NT2/D1 (cell line): Measurements from ENCODE around the gene NMT2.

ENCODE experiments used
- DNase-seq: peaks from one replicate; pipeline ENCODE4 v3.0.0-alpha.2; 2011; ENCODE audit warnings: low read depth, low spot score
- H3K27me3 ChIP-seq: 2 replicates; pipeline ENCODE4 v1.6.0; 2011; ENCODE audit warnings: mild to moderate bottlenecking; ENCODE audit not compliant: insufficient read length, insufficient read depth
- H3K36me3 ChIP-seq: 2 replicates; pipeline ENCODE4 v1.6.1; 2011; ENCODE audit warnings: mild to moderate bottlenecking, low read length, mixed read lengths; ENCODE audit not compliant: insufficient read depth, insufficient read length
- H3K4me1 ChIP-seq: 2 replicates; pipeline ENCODE4 v1.5.1; 2011; ENCODE audit not compliant: insufficient read depth, insufficient read length
- H3K4me3 ChIP-seq: 2 replicates; pipeline ENCODE4 v1.5.1; 2011; ENCODE audit warnings: low read depth; ENCODE audit not compliant: insufficient read length
- H3K9ac ChIP-seq: 2 replicates; pipeline ENCODE4 v1.6.0; 2011; ENCODE audit warnings: low read depth; ENCODE audit not compliant: insufficient read length
- H3K9me3 ChIP-seq: 2 replicates; pipeline ENCODE4 v1.5.1; 2011; ENCODE audit warnings: mild to moderate bottlenecking, low read length; ENCODE audit not compliant: insufficient read depth
- SUZ12 ChIP-seq: IDR thresholded peaks from 2 replicates; pipeline ENCODE4 v1.6.1; 2011; ENCODE audit not compliant: insufficient read length, insufficient read depth; ENCODE audit errors: extremely low read depth
- YY1 ChIP-seq: IDR thresholded peaks from 2 replicates; pipeline ENCODE4 v1.6.1; 2011; ENCODE audit not compliant: insufficient read length, insufficient read depth
- ZNF274 ChIP-seq: IDR thresholded peaks from 2 replicates; pipeline ENCODE4 v1.6.1; 2011; ENCODE audit warnings: mild to moderate bottlenecking, low read depth, low read length

The NMT2 gene

GRCh38 chr10:15180736-15181135 is 12.2 kb upstream of the NMT2 start:
- DNase-seq = no peak
- Histone ChIP-seq H3K36me3 (no peaks in the 10 kb centered on the region), H3K9me3 (no peaks in the 10 kb centered on the region), H3K4me3 (no peak overlapping the region), H3K9ac (no peak overlapping the region), H3K27me3 (no peaks in the 10 kb centered on the region), H3K4me1 (no peaks in the 10 kb centered on the region)
- TF ChIP-seq YY1 = no peak
- TF ChIP-seq SUZ12 = no peak
- no peak for TF ChIP-seq ZNF274

- TF ChIP-seq YY1 = no peak
- TF ChIP-seq SUZ12 = no peak
- no peak for TF ChIP-seq ZNF274
- H3K4me1 ChIP-seq = no peaks in the 10 kb centered on the region
- no peak overlapping the region for H3K9ac ChIP-seq
- H3K27me3 ChIP-seq = no peaks in the 10 kb centered on the region
- H3K9me3 ChIP-seq = no peaks in the 10 kb centered on the region
- no peaks in the 10 kb centered on the region for H3K36me3 ChIP-seq
- no peak for DNase-seq
- H3K4me3 ChIP-seq = no peak overlapping the region
These were observed 7.8 kb upstream of the NMT2 start for GRCh38 chr10:15176269-15176668.

- no peaks in the 10 kb centered on the region for H3K4me1 ChIP-seq
- no peaks in the 10 kb centered on the region for H3K36me3 ChIP-seq
- H3K27me3 ChIP-seq = peaks cover 1% of the 10 kb centered on the region
- no peak overlapping the region for H3K4me3 ChIP-seq
- no peaks in the 10 kb centered on the region for H3K9me3 ChIP-seq
- H3K9ac ChIP-seq = no peak overlapping the region
- DNase-seq = no peak
- TF ChIP-seq YY1 = no peak
These were observed 7.1 kb upstream of the NMT2 start for GRCh38 chr10:15175587-15175986.

- Histone ChIP-seq H3K9ac (no peak overlapping the region), H3K36me3 (no peaks in the 10 kb centered on the region), H3K4me1 (peaks cover 5% of the 10 kb centered on the region), H3K9me3 (no peaks in the 10 kb centered on the region), H3K4me3 (no peak overlapping the region), H3K27me3 (peaks cover 15% of the 10 kb centered on the region)
- DNase-seq = no peak
- TF ChIP-seq SUZ12 (no peak), ZNF274 (no peak), YY1 (no peak)
These were observed 3.9 kb upstream of the NMT2 start for GRCh38 chr10:15172306-15172840.

- DNase-seq = no peak
- no peak overlapping the region for H3K4me3 ChIP-seq
- peak overlapping the region; percentile 42 for H3K9ac ChIP-seq
- H3K36me3 ChIP-seq = no peaks in the 10 kb centered on the region
- TF ChIP-seq YY1 (no peak), ZNF274 (no peak), SUZ12 (no peak)
- H3K27me3 ChIP-seq = peaks cover 15% of the 10 kb centered on the region
- H3K9me3 ChIP-seq = no peaks in the 10 kb centered on the region
- H3K4me1 ChIP-seq = peaks cover 5% of the 10 kb centered on the region
These were observed 1.3 kb upstream of the NMT2 start for GRCh38 chr10:15169555-15170401.

GRCh38 chr10:15168786-15169554 is 477 bp upstream of the NMT2 start:
- Histone ChIP-seq H3K36me3 (no peaks in the 10 kb centered on the region), H3K27me3 (peaks cover 15% of the 10 kb centered on the region), H3K4me1 (peaks cover 5% of the 10 kb centered on the region), H3K9ac (peak overlapping the region; percentile 42), H3K9me3 (no peaks in the 10 kb centered on the region), H3K4me3 (no peak overlapping the region)
- peak; percentile 80 for DNase-seq
- TF ChIP-seq SUZ12 (no peak), YY1 (no peak), ZNF274 (no peak)

GRCh38 chr10:15167411-15168290 is 842 bp downstream of the NMT2 start:
- Histone ChIP-seq H3K4me1 (peaks cover 5% of the 10 kb centered on the region), H3K27me3 (peaks cover 15% of the 10 kb centered on the region), H3K9ac (peak overlapping the region; percentile 84), H3K36me3 (no peaks in the 10 kb centered on the region), H3K4me3 (peak overlapping the region; percentile 73), H3K9me3 (no peaks in the 10 kb centered on the region)
- TF ChIP-seq ZNF274 = no peak
- TF ChIP-seq SUZ12 = no peak
- no peak for TF ChIP-seq YY1
- DNase-seq = peak; percentile 42
